SKM-1 treated with dmso at 0.1 percent for 144 hours (cell line): ENCODE measurements around the gene PRSS27.
"Not testable (repeated sequence)": the region's sequence is repeated elsewhere in the genome, so short reads cannot be mapped to it uniquely, and the experiment has no call there.

Experiments used
- DNase-seq: peaks from one replicate; lab custom pipeline; 2025; ENCODE audit not compliant: unreplicated experiment; lab: John Stamatoyannopoulos, UW

The PRSS27 gene

DNA sequence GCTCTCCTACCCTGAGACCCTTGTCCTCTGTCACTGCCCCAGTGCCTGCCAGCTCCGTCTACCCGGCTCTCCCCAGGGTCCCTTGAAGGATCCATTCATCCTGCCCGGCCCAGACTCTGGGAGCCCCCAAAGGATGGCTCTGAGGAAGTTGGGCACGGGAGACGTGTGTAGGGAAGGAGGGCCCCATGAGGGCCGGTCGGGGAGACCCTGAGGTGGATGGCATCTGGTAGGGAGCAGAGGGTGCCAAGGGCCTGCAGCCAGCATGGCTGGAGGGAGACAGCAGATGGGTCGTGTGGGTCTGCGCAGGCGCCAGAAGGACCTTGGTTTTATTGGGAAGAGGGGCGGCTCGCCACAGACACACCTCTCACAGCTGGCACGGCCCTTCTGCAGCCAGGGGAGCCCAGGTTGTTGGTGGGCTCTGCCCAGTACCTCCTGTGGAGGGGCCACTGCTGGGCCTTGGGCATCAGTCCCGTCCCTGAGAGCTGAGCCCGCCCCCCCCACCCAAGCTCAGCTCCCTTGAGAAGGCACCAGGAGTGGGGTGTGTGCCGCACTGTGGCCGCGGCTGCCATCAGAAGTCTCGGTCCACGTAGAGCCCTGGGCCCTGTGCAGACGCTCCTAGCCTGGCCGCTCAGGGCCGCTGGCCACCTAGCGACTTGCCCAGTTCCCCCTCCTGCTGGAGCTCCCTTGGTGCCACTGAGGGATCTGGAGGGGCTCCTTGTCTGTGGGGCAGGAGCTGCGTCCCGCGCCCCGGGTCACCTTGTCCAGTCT lies 21.7 kb downstream of the PRSS27 start:
- no peak for DNase-seq

DNA sequence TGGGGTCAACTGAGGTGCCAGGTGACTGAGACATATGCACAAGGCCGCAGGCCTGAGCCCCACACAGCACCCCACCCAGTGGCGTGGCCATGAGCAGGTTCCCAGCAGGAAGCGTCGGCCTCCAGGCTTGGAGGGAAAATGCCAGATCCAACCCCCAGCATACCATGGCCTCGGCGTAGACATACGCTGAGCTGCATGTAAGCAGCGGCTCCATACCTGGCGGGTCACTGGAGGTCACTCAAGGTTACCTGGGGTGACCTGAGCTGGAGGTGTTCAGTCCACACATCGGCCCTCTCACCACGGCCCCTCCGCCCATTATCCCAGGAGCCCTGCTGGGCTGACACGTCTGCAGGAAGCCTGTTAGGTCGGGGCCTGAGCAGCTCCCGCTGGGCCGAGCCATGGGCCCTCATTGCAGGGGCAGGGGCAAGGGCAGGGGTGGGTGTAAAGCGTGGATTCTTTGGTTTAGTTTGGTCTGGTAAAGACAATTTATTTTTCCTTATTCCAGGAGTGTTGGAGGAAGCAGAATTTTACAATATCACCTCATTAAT lies 22.5 kb downstream of the PRSS27 start:
- DNase-seq = no peak

DNA sequence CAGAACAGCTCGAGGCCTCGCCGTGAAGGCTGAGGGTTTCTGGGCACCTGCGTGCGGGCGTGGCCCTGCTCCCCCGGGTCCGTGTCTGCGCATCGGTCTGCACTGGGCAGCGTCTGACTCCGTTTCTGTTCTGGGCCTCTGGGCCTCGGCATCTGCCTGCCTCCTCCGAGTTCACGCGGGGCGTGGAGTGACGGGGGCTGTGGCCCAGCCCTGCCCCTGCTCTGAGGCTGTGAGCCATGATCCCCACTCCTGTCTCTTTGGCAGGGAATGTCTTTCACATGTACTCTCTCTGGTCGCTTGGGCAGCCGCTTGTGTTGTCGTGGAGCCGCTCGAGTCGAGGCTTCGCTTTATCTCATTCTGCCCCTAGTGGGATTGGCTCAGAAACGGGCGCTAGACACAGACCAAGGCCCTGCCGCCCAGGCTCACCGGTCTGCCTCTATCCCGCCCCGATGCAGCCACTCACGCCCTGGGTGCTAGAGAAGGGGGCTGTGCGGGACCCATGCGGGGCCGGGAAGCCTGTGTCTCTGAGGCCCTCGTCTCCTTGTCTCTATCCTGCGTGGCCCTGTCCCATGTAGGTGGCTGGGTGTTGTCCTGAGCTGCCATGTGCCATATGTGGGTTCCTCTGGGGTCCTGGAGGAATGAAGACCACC lies 23.3 kb downstream of the PRSS27 start:
- not testable (repeated sequence) for DNase-seq

DNA sequence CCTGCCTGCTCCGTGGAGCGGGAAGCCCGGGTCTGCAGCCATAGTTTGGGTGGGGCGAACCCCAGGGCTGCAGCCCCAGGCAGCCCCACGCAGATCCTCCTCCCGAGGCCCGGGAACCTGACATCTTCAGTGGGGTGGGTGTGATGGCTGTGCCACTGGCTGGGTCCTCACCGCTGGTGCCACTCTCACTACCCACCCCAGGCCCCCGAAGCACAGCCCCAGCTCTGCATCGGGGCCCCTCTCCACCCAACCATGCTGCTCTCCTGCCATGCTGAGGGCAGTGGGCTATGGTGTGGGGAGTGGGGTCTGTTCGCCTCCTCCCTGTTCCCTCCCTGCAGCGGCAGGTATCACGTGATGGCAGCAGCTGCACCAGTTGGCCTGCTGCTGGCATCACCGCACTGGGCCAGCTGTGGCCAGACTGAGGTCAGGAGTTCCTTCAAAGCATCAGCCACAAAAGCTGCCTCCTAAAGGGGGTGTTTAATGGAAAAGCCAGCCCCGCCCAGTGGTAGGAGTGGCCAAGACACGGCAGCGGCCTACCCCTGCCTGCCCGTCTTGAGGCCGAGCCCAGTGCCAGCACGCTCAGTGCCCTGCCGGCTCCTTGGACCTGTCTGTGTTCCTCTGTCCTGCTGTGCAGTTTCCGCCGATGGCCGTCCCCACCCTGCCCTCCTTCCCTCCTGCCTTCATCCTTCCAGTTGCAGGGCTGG lies 26.9 kb downstream of the PRSS27 start:
- DNase-seq = no peak

DNA sequence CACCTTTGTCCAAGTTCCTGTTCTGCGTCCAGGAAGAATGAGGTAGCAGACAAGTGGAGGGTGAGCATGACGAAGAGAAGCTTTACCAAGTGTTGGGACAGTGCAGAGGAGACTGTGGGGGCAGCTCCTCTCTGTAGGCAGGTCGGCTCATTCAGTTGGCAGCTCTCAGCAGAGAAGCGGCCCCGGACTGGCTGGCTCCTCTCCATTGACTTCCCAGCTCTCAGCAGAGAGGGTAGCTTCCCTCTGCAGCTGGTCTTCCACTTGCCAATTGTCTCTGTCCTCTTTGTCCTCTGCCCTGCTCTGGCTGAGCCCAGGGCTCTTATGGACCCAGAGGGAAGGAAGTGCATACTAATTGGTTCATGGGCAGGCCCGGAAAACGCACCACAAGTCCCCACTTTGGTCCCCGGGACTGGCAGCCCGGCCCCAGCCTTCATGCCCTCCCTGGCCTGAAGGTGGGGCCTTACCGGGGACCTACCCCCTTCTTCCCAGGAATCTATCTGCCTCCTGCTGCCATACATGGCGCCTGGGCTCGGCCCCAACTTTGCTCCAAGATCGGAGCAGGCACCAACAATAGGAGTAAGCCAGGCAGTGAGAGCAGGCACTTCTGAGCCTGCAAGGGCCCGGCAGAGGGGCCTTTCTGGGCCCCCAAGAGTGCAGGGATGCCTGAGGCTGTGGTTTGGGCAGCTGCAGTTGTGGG lies 27.6 kb downstream of the PRSS27 start:
- DNase-seq = no peak

DNA sequence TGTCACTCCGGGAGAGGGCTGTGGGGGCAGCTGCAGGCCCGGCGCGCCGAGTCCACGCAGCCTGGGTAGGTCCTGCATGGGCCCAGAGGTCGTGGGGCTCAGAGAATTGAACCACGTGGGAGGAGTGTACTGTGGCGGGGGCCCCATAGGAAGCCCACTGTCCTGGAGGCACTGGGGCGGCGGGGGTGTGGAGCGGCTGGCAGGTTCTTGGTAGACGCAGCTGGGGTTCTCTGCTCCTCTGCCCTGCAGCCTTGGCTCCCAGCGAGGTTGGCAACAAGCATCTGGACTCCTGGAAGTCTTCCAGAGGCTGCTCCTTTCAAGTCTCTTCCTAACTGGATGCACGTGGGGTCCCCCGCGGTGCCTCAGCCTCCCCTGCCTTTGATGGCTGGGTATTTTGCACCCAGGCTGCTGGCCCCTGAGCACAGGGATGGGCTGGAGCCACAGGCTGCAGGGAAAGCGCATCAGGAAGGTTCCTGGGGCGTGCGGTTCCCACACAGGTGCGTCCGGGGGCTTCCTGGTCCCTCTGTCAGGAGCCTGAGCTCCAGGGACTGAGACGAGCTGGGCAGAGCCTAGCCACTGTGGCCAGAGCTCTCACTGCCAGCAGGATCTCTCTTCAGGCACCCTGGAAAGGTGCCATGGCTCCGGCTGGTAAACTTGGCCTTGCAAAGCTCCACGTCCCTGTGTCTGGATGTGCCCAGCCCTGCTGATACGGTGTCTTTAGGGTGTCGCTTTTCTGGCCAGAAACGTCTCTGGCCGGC lies 28.4 kb downstream of the PRSS27 start:
- no peak for DNase-seq

- no peak for DNase-seq
Measured at GRCh38 chr16:2690852-2691251, 29.2 kb downstream of the PRSS27 start.

DNA sequence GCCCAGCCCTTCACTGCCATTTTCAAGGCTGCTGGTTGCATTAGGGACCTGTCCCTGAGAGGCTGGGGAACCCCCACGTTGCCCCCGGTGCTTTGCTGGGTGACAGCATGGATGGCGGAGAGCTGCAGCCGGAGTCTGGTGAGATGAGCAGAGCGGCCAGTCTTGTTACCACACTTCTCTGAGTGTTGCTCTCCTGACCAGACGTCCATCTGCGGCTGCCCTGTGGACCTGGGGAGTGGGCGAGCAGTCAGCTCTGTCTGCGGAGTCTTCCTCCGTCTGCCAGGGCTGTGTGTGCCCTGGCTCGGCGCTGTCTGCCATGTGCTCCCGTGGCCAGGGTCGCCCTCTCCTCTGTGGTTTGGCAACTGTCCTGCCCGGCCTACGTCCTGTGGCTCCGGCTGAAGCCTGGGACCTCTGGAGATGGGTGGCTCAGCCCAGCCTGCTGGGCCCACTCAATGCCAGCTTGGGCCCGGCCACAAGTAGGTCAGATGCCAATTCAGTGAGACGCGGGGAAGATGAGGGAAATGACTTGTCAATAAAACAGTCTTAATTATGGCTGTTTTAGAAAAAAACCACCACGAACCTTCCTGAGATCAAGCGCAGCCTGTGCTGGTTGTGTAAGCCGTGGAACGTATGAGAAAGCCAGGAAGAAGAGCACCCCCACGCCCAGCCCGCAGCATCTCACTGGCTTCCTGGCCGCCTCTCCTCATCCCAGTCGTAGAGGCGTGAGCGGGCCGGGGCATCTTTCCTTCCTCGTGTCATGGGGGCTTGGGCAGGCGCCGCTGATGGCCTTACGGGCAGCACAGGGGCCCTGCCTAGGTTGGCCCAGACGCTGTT lies 29.8 kb downstream of the PRSS27 start:
- no peak for DNase-seq

DNA sequence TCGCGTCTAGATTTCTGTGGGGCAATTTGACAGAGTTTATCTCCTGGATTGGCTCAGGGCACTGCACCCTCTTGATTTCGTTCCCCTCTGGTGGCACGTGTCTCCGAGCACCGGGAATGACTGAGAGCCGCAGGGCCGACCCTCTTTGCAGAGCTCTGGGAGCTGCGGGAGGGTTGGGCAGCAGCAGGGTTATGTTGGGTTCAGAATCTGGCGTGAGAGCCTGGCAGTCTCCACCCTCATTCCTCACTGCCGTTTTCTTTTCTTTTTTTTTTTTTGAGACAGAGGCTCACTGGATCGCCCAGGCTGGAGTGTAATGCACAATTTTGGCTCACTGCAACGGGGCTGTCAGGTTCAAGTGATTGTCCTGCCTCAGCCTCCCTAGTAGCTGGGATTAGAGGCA lies 30.6 kb downstream of the PRSS27 start:
- not testable (repeated sequence) for DNase-seq

GRCh38 chr16:2687531-2688308 lies 32.3 kb downstream of the PRSS27 start:
- no peak for DNase-seq

DNA sequence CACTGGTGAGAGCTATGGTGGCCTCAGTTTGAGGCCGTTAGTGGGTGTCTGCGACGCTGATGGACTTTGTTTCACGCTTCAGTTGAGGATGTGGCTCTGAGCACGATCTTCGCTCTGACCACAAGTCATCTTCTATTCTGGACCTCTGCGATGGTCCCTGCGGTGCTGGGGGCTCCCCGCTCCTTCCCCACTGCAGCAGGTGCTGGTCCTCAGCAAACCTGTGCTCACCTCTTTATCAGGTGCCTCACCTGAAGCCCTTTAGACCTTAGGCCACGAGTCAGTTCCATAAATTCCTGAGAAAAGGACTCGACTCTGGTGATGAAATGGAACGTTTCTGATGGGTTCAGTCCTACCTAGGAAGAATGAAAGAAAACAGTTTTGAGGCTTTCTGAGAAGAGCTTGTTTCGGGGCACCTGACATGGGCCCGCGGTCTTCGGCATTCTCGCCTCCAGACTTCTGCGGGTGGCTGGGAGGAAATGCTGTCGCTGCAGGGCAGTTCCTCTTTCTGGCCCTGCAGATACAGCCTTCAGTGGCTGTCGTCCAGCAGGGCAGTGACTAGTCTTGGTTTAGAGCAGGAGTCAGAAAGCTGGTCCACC lies 33.0 kb downstream of the PRSS27 start:
- DNase-seq = peak; percentile 79

- DNase-seq = not testable (repeated sequence)
Measured at GRCh38 chr16:2686075-2686474, 33.9 kb downstream of the PRSS27 start.

DNA sequence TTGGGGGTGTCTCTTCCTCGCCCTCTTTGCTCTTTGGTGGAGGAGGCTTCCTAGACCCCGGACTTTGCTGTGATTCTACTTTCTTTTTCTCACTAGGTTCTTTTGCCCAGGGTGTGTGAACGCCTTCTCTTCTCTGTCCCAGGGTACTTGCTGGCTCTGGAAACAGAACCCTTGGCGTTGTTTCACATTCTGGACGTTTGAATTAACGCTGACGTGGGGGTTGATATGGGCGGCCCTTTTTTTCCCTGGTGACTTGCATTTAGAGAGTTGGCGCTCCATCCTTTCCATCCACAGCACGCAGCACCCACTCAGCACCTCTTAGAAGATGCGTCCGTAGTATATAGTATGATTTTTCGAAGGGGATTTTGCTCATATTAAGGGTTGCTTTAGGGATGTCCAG lies 37.0 kb downstream of the PRSS27 start:
- DNase-seq = not testable (repeated sequence)

DNA sequence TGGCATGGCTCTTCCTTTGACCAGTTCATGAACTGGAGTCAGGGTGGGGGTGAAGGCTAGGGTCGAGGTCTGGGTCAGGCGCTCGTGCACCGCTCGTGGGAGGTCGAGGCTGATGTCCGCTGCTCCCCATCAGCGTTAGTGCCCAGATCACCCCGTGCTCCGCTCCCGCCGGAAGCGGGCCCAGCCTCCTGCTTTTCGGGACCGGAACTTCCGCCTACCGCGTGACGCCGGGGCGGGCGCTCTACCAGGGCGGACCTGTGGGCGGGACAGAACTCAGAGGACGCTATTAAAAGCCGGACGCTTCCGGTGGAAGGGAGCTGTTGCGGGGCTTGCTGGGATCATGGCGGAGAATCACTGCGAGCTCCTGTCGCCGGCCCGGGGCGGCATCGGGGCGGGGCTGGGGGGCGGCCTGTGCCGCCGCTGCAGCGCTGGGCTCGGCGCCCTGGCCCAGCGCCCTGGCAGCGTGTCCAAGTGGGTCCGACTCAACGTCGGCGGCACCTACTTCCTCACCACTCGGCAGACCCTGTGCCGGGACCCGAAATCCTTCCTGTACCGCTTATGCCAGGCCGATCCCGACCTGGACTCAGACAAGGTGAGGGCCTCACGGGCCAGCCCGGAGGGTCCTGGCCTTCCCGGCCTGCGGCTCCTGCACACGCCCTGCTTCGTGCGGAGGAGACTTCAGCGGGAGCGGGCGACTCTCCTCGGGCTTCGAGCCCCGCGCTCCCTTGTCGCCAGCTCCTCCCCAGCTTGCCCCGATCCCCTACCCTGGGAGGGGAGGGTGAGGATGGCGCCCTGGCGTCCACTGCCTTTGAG lies 37.6 kb downstream of the PRSS27 start, which contains the start of gene KCTD5:
Gene KCTD5, plus strand, starts transcription at position 315 of the 813 bp plus-strand sequence. Its CDS starts 26 bp downstream, at position 341.
- peak; percentile 92 for DNase-seq

DNA sequence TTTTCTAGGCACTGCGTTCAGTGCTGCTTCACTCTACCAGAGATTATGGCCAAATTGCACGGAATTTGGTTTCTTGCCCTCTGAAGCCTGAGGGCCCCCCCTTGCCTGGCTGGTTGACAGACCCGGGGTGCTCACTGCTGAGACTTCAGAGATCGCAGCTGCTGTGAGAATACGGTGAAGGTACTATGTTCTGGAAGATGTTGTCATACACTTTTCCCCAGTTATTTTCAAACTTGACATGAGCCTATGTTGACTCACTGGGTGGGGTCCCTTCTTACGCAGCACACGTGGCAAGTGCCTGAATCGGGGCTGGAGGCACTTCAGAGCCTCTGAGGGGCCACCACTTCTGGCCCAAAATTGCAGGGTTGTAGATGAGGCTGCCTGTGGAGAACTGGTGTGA lies 39.7 kb downstream of the PRSS27 start:
- DNase-seq = not testable (repeated sequence)

- DNase-seq = not testable (repeated sequence)
Measured at GRCh38 chr16:2679902-2680301, 40.1 kb downstream of the PRSS27 start.

DNA sequence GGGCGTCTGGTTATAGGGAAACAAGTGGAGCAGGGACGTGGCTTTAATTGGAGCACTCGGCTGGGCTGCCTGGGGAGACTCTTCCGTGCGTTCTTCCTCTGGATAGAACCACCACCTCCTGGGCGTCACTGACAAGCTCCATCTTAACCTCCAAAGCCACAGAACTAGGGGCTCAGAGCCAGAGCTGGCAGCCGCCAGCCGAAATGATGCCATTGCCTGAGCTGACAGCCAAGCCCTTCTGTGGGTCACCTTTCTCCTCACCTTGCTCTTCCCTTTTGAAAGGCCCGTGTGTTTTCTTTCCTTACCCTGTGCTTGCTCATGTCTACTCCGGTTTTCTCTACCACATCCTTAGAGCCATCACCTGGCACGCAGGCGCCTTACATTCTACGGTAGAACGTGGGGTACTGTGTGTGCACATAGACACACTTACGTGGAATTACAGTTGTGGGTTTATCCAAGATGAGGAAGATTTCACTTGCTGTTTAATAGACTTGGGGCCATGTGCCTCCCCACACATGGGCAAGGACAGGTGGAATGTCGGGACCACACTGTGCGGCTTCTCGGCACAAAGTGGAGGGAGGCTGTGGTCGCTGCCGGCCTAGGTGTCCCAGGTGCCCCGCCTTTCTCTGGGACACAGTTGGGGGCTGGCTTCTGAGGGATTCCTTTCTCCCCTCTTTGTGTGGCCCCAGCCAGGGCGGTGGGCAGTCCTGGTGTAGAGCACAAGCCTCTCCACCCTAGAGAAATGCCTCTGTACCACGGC lies 41.6 kb downstream of the PRSS27 start:
- DNase-seq = not testable (repeated sequence)
